Forelimb muscle (tissue), 1 donor: ENCODE results near the gene CEL. TPM values are rescaled to one million over a fixed set of nuclear protein-coding genes. Genes with fewer than 3 reads are reported as not detected.
"Not testable (repeated sequence)": the region's sequence is repeated elsewhere in the genome, so short reads cannot be mapped to it uniquely, and the experiment has no call there.

Experiments used
- DNase-seq: peaks from one replicate; pipeline ENCODE4 v3.0.0-alpha.2; 2013; ENCODE audit warnings: low read depth
- polyA plus RNA-seq: library from polyadenylated mRNA; unstranded; fragments of 120-200 nt; gene quantifications from one replicate; pipeline ENCODE4 v1.2.1, GENCODE V29; 2013; ENCODE audit not compliant: insufficient read length

CEL gene
- polyA plus RNA-seq, 1 donor, result 1.8 TPM

GRCh38 chr9:133064241-133065069, 2.7 kb downstream of the CEL start:
- no peak for DNase-seq

DNA sequence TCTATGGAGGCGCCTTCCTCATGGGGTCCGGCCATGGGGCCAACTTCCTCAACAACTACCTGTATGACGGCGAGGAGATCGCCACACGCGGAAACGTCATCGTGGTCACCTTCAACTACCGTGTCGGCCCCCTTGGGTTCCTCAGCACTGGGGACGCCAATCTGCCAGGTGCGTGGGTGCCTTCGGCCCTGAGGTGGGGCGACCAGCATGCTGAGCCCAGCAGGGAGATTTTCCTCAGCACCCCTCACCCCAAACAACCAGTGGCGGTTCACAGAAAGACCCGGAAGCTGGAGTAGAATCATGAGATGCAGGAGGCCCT, 3.2 kb downstream of the CEL start:
- DNase-seq, result no peak

GRCh38 chr9:133066181-133066983, 4.6 kb downstream of the CEL start:
- no peak for DNase-seq

DNA sequence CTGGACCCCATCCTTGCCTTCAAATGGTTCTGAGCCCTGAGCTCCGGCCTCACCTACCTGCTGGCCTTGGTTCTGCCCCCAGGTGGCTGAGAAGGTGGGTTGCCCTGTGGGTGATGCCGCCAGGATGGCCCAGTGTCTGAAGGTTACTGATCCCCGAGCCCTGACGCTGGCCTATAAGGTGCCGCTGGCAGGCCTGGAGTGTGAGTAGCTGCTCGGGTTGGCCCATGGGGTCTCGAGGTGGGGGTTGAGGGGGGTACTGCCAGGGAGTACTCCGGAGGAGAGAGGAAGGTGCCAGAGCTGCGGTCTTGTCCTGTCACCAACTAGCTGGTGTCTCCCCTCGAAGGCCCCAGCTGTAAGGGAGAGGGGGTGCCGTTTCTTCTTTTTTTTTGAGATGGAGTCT, 5.2 kb downstream of the CEL start:
- DNase-seq, result no peak

DNA sequence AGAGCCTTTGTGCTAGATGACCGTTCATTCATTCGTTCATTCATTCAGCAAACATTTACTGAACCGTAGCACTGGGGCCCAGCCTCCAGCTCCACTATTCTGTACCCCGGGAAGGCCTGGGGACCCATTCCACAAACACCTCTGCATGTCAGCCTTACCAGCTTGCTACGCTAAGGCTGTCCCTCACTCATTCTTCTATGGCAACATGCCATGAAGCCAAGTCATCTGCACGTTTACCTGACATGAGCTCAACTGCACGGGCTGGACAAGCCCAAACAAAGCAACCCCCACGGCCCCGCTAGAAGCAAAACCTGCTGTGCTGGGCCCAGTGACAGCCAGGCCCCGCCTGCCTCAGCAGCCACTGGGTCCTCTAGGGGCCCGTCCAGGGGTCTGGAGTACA, 6.0 kb downstream of the CEL start:
- no peak for DNase-seq

DNA sequence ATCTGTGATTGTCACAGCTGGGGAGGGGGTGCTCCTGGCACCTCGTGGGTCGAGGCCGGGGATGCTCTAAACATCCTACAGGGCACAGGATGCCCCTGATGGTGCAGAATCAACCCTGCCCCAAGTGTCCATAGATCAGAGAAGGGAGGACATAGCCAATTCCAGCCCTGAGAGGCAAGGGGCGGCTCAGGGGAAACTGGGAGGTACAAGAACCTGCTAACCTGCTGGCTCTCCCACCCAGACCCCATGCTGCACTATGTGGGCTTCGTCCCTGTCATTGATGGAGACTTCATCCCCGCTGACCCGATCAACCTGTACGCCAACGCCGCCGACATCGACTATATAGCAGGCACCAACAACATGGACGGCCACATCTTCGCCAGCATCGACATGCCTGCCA, 6.7 kb downstream of the CEL start:
- DNase-seq, result not testable (repeated sequence)

DNA sequence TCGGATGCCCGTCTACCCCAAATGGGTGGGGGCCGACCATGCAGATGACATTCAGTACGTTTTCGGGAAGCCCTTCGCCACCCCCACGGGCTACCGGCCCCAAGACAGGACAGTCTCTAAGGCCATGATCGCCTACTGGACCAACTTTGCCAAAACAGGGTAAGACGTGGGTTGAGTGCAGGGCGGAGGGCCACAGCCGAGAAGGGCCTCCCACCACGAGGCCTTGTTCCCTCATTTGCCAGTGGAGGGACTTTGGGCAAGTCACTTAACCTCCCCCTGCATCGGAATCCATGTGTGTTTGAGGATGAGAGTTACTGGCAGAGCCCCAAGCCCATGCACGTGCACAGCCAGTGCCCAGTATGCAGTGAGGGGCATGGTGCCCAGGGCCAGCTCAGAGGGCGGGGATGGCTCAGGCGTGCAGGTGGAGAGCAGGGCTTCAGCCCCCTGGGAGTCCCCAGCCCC, 8.8 kb downstream of the CEL start:
- DNase-seq, result not testable (repeated sequence)

DNA sequence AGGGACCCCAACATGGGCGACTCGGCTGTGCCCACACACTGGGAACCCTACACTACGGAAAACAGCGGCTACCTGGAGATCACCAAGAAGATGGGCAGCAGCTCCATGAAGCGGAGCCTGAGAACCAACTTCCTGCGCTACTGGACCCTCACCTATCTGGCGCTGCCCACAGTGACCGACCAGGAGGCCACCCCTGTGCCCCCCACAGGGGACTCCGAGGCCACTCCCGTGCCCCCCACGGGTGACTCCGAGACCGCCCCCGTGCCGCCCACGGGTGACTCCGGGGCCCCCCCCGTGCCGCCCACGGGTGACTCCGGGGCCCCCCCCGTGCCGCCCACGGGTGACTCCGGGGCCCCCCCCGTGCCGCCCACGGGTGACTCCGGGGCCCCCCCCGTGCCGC, 9.2 kb downstream of the CEL start:
- DNase-seq, result not testable (repeated sequence)

- no peak for DNase-seq
Observed at GRCh38 chr9:133071484-133072150, 9.8 kb downstream of the CEL start.

DNA sequence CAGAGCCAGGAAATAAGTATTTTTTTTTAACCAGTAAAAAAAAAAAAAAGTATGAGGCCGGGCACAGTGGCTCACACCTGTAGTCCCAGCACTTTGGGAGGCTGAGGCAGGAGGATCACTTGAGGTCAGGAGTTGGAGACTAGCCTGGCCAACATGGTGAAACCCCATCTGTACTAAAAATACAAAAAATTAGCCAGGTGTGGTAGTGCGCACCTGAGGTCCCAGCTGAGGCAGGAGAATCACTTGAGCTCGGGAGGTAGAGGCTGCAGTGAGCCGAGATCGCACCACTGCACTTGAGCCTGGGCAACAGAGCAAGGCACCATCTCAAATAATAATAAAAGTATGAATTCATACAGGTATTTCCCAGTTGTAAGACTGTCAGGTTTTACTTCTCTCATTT, 10.4 kb downstream of the CEL start:
- DNase-seq, result not testable (repeated sequence)

DNA sequence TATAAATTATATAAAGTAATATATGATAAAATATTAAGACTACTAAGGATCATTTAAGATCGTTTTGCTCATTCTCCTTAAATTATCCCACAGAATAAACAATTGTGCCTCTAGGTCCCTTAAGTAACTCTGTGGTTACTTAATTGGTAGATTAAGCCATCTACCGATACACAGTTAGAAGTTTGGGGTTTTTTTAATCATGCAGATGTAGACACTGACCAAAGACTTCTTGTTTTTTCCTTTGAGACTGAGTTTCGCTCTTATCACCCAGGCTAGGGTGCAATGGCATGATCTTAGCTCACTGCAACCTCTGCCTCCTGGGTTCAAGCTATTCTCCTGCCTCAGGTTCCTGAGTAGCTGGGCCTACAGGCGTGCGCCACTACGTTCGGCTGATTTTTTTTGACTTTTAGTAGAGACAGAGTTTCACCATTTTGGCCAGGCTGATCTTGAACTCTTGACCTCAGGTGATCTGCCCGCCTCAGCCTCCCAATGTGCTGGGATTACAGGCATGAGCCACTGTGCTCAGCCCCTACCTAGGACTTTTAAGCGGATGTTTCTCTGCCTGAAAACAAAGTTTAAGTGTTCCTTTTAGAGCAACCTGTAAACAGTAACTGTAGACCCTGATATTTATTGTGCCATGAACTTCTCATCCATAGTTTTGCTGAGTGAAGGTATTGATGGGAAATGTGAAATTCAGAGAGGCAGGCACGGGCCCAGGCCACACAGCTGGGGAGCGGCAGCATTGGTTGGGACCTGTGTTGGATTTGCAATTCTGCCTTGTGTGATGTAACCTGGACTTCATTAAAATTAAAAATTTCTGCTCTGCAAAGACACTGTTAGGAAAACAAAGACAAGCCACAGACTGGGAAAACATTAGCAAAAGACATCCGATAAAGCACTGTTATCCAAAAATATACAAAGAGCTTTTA, 11.6 kb downstream of the CEL start:
- DNase-seq, result no peak

GRCh38 chr9:133074111-133074651, 12.4 kb downstream of the CEL start:
- DNase-seq, result no peak

DNA sequence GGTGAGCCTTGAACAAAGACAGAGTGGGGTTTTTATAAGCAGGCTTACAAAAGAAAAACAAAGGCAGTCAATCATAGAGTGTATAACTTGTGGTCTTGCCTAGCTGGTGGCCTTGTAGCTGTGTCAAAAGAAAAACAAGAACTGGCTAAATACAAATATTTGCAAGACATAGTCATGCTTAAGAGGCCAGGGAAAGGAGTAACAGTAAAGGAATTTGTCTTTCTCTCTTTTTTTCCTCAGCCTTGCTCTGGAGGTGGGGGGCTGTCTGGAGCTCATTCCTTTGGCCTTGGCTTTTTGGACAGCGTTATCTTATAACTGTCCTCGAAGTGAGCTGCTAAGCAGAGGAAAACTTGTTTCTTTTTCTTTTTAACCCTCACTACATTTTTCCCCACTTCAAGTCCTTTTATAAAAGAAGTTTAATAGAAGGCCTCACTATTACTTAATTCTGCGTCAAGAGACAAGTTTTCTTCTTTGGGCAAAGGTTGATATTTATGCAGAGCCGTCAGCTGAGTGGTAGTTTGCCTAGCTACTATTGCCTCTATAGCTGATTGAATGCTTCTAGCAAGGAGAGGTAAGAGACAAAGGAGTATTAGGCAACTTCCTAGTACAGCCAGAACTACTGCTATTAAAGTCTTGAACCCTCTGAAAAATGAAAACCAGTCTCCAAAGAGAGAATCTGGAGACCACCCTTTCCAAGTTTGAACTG, 14.3 kb downstream of the CEL start:
- DNase-seq, result no peak

GRCh38 chr9:133076691-133077090, 14.9 kb downstream of the CEL start:
- DNase-seq, result no peak

GRCh38 chr9:133078486-133078885, 16.7 kb downstream of the CEL start:
- DNase-seq, result no peak

DNA sequence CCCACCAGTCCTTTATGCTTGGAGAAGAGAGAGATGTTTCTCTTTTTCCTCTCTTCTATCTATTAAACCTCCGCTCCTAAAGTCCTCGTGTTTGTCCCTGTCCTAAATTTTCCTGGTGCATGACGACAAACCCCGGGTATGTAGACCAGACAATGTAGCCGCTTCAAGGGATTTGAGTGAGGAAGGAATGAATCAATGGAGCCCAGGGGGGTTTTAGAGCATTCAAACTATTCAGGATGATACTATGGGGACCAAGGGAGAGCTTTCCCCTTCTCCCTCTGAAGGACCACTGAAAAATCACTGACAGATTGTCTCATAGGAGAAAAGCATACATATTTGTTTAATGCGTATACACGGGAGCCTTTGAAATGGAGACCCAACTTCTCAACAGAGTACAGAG, 18.4 kb downstream of the CEL start:
- no peak for DNase-seq

DNA sequence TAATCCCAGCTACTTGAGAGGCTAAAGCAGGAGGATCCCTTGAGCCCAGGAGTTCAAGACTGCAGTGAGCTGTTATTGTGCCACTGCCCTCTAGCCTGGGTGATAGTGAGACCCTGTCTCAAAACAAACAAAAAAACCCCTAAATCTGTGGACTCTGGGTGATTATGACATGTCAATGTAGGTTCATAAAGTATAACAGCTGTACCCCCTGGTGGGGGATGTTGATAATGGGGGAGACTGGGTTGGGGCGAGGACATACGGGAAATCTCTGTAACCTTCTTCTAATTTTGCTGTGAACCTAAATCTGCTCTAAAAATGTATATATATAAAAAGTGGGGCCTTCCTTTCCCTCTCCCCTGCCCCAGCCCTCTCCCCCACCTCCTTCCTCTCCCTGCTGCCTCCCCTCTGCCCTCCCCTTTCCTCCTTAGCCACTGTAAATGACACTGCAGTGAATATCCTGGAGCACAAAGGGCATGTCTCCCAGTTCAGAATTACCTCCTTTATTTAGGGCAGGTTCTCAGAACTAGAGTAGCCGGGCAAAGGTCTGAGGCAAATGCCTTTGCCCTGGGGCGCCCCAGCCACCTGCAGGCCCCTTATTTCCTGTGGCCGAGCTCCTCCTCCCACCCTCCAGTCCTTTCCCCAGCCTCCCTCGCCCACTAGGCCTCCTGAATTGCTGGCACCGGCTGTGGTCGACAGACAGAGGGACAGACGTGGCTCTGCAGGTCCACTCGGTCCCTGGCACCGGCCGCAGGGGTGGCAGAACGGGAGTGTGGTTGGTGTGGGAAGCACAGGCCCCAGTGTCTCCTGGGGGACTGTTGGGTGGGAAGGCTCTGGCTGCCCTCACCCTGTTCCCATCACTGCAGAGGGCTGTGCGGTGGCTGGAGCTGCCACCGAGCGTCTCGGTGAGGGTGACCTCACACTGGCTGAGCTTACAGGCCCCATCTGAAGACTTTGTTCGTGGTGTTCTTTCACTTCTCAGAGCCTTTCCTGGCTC, 19.3 kb downstream of the CEL start:
- DNase-seq, result not testable (repeated sequence)

GRCh38 chr9:133081957-133082644, 20.3 kb downstream of the CEL start:
- not testable (repeated sequence) for DNase-seq

DNA sequence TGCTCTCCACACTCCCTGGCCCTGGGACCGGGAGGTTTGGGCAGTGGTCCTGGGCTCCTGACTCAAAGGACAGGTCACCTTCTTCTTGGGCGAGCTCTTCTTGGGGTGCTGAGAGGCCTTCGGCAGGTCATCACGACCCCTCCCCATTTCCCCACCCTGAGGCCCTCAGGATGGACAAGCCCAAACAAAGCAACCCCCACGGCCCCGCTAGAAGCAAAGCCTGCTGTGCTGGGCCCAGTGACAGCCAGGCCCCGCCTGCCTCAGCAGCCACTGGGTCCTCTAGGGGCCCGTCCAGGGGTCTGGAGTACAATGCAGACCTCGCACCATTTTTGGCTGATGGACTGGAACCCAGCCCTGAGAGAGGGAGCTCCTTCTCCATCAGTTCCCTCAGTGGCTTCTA, 21.9 kb downstream of the CEL start:
- DNase-seq, result not testable (repeated sequence)
